Activated gamma-delta T cell (primary cell): ENCODE measurements around the gene SRP68.
A peak's percentile ranks its signal among the peaks of the same experiment; 100 is the strongest.

Experiments used
- DNase-seq: peaks from one replicate; lab custom pipeline; 2025; lab: John Stamatoyannopoulos, UW

Gene SRP68

DNA sequence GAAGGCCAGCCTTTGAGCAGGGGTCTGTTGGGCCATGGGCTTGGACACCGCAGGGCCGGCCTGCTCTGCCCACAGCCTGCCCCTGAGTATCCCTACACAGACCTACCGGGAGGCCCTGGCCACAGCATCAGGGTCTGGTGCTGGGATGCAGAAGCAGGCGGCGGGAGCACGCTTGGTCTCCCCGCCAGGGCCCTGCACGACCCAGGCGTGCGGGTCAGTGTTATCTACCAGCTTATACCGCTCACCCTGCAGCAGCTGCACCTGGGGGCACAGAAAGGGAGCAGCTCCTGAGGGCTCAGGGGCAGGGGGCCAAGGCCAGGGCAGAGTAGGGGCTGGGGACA, 54.0 kb downstream of the SRP68 start:
- no peak for DNase-seq

- DNase-seq = no peak
Observed at GRCh38 chr17:76017481-76018339, 54.6 kb downstream of the SRP68 start.

DNA sequence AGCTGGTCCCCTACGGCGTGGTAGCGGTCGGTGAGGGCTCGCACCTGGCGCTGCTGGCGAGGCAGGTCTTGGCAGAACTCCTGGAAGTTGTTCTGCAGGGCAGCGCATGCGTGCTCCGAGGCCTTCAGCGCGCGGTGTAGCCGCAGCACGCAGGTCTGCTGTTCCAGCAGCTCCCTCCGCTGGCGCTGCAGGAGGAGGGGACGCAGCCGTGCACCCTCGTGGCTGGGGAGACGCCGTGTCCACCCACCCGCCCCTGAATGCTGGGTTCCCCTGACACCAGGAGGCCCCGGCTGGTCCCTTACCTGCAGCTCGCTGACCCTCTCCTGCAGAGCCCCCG, 57.4 kb downstream of the SRP68 start:
- no peak for DNase-seq

GRCh38 chr17:76014100-76014924, 58.0 kb downstream of the SRP68 start:
- DNase-seq = no peak

DNA sequence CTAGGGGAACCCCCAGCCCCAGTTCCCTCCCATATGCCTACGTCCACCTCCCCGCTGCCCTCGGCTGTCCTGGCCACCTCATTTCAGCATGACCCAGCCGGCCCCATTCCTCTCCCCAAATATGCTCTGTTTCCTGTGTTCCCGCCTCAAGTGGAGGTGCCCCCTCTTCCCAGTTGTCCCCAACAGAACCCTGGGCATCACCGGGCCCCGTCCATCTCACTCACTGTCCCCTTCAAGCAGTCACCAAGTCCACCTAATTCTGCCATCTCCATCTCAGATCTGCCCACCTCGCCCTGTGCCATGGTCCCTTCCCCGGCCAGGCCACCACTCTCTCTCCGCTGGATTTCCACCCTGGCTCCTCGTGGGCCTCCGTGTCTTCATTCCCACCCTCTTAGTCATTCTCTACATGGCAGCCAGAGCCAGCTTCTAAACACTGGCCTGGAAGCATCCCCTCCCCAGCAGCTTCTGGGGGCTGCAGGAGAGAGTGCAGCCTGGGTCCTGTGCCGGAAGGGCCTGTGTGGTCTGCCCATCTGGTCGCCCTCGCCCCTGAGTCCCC, 58.9 kb downstream of the SRP68 start:
- DNase-seq = no peak

DNA sequence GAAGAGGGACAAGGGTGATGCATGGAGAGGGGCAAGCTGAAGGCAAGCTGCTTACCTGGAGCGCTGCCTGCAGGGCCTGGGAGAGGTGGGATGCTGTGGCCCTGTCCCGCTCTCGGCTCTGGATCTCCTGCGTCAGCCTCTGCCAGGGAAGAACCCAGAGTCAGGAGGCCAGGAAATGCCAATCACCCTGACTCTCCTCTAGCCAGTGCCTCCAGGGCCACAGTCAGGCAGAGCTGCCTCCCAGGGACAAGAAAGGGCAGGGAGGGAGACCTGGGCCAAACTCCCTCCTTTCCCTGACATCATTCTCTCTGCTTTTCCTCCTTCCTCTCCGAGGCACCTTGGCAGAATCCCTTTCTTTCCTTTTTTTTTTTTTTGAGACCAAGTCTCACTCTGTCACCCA, 60.4 kb downstream of the SRP68 start:
- DNase-seq = no peak

DNA sequence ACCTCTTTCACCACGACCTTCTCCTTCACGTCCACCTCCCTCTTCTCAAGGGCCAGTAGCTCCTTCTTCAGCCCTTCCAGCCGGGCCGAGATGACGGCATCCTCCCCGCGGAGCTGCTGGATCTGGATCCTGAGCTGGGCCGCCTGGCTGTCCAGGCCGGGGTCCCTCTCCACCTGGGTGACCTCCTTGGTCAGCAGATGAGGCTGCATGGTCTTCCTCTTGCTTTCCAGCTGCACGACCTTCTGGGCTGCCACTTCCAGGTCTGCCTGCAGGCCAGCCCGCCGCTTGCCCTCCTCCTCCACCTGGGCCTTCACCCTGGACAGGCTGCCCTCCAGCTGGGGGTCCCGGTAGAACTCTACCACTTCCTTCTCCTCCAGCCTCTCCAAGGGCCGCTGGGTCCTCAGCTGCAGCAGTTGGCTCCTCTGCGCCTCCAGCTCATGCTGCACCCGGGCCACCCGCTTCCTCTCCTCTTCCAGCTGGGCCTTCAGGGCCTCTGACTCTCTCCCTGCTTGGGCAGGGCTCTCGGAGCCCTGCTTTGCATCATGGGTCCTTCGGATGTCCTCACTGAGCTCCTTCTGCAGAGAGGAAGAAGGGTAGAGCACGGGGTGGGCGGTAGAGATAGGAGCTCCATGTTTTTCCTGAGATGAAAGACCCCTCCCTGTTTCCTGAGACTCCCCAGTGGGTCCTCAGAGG, 62.2 kb downstream of the SRP68 start:
- no peak for DNase-seq

GRCh38 chr17:76009447-76009846, 62.9 kb downstream of the SRP68 start:
- no peak for DNase-seq

- no peak for DNase-seq
Observed at GRCh38 chr17:76008630-76009425, 63.5 kb downstream of the SRP68 start.

GRCh38 chr17:76008208-76008607, 64.1 kb downstream of the SRP68 start:
- DNase-seq = no peak

DNA sequence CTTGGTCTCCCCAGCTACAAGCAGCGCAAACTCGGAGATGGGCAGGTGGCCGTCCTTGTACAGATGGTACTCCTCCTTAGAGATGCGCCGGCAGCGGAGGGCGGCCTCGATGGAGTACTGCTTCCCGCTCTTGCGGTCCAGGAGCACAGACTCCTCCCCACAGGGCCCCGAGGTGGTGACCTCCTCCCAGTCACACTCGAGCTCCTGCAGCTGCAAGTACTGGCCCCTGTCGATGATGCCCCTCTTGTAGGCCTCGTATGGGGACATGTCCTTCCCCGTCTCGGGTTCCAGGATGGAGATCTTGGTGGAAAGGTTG, 64.5 kb downstream of the SRP68 start:
- no peak for DNase-seq

DNA sequence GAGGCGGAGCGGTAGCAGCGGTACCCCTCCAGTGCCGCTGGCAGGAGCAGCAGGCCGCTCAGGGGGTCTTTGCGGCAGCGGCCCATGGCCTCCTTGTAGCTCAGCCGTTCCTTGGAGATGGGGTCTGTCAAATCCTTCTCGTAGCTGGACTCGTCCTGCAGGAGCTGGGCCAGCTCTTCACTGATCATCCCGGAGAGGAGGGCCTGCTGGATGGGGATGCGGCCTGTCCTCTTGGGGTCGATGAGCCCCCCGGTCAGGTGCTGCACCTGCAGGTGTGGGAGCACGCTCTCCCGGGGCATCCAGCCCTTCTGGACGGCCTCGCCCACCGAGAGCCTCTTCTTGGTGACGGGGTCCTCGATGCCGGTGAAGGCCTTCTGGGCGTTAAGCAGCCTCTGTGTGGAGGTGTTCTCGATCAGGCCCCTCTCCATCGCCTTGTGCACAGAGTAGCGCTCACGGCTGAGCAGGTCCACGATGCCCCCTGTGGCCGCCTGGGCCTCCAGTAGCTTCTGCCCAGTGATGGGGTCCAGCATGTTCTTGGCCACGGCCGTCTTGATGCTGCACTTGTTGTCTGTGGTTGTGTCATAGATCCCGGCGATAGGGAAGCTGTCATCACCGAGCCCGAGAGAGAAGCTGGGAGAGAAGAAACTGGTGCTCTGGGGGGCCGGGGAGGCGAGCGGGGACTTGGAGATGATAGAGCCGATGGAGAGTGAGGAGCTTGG, 65.0 kb downstream of the SRP68 start:
- DNase-seq = no peak

GRCh38 chr17:76005263-76006149, 66.8 kb downstream of the SRP68 start:
- no peak for DNase-seq

- DNase-seq = no peak
Observed at GRCh38 chr17:76004750-76005262, 67.5 kb downstream of the SRP68 start.

DNA sequence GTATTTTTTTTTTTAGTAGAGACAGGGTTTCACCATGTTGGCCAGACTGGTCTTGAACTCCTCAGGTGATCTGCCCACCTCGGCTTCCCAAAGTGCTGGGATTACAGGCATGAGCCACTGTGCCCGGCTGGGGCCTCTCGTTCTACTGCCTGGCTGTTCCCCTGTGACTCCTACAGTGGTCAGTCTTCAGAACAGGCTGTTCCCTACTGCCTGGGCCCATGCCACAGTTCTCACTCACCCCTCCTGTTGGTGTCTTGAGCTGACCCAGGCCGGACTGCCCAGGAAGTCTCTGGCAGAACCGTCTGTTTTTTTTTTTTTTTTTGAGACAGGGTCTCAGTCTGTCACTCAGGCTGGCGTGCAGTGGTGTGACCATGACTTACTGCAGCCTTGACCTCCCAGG, 68.4 kb downstream of the SRP68 start:
- no peak for DNase-seq

DNA sequence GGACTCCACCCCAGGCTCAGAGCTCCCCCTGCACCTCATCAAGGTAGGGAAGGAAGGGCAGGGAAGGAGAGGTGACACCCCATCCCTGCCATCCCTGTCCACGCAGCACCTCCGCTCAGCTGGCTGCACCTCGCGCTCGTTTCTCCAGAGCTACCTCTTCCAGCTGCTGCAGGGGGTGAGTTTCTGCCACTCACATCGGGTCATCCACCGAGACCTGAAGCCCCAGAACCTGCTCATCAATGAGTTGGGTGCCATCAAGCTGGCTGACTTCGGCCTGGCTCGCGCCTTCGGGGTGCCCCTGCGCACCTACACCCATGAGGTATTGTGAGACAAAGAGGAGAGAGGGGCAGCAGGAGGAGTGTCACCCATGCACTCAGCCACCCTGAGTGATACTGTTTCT, 70.2 kb downstream of the SRP68 start:
- DNase-seq = no peak

- no peak for DNase-seq
Observed at GRCh38 chr17:76000755-76001521, 71.4 kb downstream of the SRP68 start, which contains the start of gene CDK3. Gene CDK3, plus strand, starts transcription at chr17:76000855. Its CDS starts 571 bp downstream, at chr17:76001426.

- DNase-seq = peak; percentile 41
Observed at GRCh38 chr17:76000016-76000754, 72.1 kb downstream of the SRP68 start.
